ENCODE data around the gene POLR3E. TPM values are rescaled to one million over a fixed set of nuclear protein-coding genes. Genes with fewer than 3 reads are reported as not detected.
"Not testable (repeated sequence)": the region's sequence is repeated elsewhere in the genome, so short reads cannot be mapped to it uniquely, and the experiment has no call there.

The POLR3E gene
- total RNA-seq, 1 experiment from 2014 or later = 46.3 TPM

DNA sequence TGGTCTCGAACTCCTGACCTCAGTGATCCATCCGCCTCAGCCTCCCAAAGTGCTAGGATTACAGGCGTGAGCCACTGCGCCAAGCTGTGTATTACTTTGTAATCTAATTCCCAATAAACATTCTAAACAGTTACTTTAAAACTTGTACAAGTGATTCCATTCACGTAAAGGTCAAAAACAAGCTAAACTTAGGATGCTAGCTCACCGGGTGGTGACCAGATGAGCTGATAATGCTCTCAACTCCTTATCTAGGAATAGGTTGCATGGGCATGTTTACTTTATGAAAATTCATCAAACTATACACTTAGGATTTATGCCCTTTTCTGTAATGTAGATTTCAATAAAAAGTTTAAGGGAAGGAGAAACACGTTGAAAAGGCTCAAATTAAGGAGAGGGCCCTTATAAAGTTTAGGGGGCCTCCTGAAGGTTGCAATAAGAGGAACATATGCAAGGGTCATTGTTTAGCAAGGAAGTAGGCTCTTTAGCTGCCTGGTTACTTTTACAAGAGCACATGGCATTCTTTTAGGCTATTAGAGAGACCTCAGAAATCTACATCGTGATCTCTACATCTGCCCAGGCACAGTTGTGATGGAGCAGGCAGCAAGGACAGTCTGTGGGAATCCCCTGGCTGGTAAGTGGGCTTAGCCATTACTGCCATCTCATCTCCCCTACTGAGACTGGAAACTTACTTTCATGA, 63.9 kb downstream of the POLR3E start:
- DNase-seq (ENCODE audit: low spot score) = no peak

DNA sequence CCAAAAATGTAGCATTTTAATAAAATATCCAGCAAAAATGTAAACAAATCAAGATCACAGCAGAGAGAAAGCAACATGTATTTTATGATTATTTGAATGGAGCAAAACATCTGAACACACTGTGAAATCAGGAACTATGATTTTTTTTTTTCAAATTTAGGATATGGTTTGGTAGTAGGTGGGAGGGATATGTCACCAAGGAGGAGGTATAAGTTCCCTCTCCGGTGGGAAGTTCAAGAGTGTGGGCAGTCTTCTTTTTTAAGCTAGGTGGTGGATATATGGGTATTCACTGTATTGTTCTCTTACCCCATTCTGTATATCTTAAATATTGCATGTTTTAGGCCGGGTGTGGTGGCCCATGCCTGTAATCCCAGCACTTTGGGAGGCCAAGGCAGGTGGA, 67.0 kb downstream of the POLR3E start:
- DNase-seq (ENCODE audit: low spot score) = no peak

DNA sequence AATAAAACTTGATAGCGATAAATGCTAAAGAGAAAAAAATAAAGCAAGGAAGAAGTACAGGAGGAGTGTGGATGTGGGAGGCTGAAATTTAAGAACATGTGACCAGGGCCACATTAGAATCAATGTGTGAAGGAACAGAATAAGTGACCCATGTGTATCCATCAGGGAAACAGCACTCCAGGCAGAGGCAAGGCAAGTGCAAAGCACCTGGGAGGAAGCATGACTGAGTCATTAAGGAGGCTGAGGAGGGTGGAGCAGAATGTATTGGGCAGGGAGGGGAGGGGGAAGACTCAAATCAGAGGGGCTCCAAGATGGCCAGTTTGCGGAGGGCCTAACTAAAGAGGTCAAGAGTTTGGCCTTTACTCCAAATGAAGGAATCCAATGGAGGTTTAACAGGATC, 69.2 kb downstream of the POLR3E start:
- DNase-seq (ENCODE audit: low spot score) = no peak

DNA sequence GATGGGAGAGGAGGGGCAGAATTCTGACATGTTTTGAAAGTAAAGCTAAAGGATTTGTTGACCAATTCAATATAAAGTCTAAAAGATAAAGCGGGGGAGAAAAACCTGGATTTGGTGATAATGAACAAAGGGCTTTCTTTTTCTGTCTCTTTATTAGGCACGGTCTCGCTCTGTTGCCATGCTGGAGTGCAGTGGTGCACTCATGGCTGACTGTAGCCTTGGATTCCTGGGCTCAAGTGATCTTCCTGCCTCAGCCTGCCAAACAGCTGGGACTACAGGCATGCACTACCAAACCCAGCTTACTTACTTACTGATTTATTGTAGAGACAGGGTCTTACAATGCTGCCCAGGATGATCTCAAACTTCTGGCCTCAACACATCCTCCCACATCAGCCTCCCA, 69.7 kb downstream of the POLR3E start:
- DNase-seq (ENCODE audit: low spot score) = no peak

DNA sequence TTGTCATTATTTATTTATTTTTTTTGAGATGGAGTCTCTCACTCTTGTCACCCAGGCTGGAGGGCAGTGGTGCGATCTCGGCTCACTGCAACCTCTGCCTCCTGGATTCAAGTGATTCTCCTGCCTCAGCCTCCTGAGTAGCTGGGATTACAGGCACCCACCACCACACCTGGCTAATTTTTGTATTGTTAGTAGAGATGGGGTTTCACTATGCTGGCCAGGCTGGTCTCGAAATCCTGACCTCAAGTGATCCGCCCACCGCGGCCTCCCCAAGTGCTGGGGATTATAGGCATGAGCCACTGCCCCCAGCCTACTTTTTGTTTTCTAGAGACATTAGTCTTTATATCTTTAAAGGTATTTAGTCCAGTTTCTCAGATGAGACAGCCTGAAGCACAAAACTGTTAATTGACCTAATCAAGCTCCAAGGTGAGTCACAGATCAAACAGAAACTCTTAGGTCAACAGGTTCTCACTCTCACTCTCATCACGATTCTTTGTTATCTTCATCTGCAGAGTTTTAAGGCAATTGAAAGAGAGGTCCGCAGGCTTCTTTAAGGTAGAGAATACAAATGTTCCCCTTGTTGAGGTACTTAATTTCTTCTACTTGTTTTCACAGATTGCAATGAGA, 71.1 kb downstream of the POLR3E start:
- DNase-seq (ENCODE audit: low spot score) = not testable (repeated sequence)

DNA sequence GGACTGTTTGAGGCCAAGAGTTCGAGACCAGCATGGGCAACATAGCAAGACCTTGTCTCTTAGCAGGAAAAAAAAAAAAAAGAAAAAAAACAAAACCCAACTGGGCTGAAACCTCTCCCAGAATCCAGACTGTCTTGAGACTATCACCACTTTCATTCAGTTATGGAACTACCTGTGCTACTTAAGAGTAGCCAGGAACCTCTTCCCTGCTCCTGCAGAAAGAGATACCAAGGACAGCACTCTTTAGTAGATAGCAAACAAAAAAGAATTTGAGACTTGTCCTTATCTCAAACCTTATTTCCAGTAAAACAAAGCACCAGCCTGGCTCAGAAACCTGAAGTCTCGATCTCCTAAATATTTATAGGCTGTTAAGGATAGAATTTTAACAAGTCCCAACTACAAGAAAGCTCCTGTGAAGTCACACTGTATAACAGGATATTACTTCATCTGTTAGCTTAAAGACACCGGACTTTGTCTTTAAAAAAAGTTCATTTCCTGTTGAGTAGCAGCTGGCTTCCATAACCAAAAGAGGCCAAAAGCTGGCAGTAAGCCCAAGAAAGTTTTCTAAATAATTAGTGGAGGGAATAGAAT, 72.1 kb downstream of the POLR3E start:
- DNase-seq (ENCODE audit: low spot score) = peak; percentile 47

DNA sequence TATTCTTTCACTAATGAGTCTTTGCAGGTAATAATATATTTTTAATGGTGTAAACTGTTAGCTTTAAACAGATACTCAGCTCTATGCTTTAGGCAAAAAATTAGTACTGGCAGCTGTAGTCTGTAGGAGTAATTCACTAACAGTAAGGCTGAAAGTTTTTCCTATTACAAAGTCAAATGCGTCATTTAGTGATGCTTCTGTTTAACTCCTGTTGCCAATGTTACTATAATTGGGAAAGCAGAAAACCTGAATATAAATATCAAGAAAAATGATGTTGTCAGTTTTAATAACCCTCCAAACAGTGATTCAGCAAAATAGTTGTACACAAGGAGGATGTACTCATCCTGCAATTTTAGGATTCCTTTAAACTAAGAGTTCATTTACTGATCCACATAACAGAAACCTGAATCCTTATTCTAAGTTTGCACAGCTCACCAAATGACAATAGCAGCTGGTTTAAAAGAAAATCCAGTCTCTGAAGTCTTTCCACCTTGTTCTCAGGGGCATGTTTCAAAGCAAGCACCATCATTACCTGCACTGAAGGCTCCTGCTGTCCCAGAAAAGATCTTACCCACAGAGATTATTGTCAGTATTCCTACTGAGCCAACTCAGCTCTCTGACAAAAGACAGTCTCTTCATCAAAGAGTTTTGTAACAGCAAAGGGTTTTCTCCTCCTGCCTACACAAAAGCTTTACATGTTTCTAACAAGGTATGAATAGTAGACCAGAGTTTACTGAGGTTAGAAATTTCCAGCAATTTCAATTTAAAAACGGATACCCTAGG, 73.0 kb downstream of the POLR3E start:
- DNase-seq (ENCODE audit: low spot score) = no peak

DNA sequence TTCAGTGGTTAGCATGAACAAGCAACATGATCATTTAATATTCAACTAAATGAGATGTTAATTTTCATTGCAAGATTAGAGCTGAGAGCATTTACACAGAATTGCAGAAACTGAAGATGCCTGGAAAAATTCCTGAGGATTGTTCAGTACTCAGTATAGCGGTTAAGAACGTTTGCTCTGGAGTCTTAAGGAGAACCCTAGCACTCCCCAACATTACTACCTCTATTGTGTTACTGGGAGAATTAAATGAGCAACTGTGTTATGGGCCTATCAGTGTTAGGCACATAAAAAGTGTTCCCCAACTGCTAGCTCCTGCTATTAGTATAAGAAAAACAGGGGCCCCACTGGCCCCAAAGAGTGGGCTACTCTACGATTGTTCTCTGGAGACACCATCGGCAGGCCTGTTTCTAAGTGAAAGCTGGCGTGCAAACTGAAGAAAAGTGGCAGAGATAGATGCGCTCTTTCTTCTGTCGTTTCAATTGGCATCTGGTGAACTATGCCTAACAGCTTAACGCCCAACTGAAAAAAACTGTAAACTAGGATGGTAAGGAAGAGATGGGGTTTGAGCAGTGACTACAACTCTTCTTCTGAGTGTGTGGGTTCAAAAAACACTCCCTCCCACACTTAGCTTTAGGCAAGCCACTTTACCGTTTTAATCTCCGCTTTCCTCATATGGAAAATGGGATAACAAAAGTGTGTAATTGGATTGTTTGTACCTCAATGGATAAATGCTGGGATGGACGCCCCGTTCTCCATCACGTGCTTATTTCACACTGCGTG, 75.9 kb downstream of the POLR3E start:
- DNase-seq (ENCODE audit: low spot score) = no peak

DNA sequence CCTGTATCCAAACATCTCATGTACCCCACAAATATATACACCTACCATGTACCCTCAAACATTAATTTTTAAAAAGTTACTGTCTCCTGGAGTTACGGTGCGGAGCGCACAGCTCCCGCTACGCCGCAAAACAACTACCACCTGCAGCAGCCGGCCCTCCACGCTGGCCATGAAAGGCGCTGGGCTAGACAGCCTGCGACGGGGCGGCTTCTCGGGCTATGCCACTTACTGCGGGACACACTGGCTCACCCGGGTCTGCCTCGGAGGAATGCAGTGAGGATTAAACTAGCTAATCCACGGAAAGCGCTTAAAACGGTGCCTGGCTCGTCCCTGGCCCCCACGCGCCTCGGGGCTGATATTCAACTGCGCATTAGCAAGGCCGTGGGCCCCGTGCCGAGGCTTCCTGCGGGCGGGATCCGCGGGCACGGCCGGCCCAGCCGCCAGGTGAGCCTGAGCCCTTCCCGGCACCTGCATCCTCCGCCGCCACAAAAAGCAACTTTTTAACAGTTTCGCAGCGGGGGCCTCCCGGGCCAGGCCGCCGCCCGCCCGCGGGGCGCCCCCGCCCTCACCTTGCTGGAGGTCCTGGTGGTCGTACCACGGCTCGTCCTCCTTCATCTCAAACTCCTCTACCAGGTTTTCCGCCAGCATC, 76.6 kb downstream of the POLR3E start:
- DNase-seq (ENCODE audit: low spot score) = no peak

DNA sequence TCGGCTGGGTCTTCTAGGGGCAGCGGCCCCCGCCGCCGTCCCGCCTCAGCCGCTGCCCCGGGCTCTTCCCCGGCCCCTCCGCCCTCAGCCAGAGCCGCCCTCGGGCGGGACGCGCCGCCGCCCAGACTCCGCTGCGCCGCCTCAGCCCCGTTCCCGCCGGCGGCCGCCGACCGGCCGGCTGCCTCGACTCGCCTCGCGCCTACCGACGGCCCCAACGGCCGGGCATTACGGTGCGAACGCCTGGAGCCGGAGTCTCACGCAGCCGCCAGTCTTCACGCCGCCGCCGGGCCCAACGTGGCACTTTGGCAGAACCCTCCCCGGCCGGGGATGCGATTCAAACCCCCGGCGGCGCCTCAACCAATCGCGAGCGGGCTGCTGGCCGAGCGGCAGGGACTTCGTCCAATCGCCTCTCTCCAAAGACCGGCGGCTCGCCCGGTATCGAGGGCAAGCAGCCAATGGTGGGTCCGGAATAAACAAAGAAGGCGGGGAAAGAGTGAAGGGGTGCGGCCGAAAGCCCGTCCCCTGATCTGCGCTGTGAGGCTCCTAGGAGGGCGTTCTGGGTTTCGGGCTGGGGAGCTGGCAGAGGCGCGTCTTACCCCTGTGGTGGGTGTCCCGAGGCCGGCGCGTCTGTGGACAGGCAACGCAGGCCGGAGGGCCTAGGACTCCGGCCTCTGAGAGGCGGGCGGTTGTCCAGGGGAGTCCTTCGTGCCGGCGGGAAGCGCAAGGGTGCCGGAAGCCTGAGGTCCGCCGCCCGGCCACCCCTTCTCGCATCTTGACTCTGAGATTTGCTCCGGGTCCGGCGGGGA, 77.3 kb downstream of the POLR3E start, which contains the start of gene CDR2:
TSS of gene CDR2 (minus strand) at position 309 of the 806 bp plus-strand sequence. CDS start 310 bp downstream, outside the sequence.
- peak; percentile 95 for DNase-seq (ENCODE audit: low spot score)

DNA sequence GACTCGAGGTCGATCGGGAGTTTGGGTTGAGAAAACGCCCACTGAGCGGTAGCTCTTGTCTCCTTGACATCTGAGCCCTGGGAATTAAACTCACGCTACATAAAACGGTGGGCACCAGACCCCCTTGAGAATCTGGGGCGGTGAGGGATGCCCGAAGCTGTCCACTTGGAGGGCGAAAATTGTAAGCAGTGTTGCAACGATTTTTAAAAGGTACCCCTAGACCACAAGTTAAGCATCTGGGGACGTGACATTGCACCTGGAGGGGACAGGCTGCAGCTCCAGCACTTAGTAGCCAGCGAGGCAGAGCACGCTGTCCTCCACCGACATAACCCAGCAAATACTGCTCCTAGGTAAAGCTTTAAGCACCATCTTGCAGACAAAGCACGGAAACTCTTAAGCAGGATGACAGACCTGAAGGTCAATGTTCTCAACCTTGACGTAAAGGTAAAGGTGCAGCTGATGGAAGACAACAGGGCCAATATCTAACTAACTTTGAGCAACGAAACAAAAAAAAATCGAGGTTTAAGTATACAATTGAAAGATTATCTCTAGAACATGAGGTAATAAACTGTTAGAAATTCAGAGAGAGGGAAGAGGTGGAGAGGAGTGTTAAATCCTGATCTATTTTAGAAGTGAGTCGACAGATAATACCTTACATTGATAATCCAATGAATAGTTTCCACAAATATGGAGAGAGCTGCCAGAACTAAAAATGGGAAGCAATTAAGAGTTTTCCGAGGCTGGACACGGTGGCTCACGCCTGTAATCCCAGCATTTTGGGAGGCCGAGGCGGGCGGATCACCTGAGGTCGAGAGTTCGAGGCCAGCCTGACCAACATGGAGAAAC, 78.1 kb downstream of the POLR3E start:
- no peak for DNase-seq (ENCODE audit: low spot score)

DNA sequence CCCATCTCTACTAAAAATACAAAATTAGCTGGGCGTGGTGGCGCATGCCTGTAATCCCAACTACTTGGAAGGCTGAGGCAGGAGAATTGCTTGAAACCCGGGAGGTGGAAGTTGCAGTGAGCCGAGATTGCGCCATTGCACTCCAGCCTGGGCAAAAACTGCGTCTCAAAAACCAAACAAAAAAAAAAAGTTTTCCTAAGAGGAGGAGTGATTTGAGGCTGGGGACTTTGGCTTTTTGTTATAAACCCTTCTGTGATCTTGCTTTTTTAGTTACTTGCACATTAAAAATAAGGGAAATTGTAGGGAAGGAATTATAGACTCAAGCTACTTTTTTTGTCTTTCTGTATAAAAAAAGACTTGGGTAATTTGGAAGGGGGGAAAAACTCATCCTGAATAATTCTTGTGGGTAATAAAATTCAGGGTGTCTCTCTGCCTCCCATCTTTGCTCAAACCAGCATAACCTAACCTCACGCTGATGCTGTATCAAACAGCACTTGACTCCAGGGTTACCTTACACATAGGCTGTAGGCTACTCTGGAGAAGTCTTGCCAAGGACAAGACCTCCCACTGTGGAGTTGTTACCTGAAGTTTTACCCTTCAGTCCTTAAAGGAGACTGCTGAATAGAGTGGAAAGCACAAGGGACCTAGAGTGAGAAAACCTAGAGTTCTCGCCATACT, 78.9 kb downstream of the POLR3E start:
- DNase-seq (ENCODE audit: low spot score) = no peak

DNA sequence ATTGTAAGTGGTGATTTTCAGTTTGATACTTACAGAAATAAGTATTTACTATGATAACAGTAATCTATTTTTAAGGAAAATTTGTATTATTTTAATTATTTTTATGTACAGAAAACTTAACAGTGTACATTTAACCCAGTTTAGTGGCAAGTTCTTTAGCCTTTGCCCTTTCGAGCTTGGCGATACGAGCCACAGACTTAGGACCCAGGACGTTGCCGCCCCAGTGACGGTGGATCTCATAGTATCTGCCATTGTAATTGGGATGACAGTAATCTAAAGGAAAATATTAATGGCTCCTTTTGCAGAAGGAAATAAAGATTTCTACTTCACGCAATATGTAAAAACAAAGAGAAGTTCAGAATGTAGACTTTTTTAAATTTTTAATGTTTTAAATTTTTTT, 82.4 kb downstream of the POLR3E start:
- no peak for DNase-seq (ENCODE audit: low spot score)

DNA sequence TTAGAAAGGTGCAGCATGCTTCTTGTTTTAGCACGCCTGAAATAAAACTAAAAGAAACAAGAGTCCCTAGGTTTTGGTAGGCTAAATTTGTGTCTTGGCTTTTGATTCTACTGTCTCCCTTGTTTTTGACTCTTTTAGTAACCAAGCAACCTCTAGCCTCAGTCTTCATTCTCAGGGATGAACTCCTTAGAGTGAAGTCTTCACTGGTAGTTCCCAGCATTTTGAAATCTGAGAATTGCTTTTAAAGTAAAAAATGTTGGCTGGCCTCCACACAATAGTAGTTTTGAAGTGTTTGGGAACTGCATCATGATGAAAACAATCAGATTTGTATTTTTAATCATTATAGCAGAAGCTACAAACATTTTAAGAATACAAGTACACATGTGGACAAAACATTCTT, 83.3 kb downstream of the POLR3E start:
- DNase-seq (ENCODE audit: low spot score) = no peak

DNA sequence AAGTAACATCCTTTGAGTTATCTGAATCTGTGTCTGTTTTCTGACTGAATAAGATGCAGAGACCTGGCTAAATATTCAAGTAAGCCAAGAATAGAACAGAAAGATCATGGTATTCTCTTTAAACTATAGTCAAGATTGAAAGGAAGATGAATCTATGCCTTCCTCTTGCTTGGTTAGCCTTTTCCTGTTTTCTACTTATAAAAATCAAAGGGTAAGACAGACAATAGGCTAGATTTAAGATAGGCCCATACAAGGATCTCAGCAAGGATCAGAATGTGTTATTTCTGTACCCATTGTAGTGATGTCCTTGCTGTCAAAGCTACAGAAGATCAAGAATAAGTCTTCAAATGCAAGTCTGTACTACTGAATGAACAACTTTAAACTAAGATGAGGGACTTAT, 84.2 kb downstream of the POLR3E start:
- DNase-seq (ENCODE audit: low spot score) = no peak

DNA sequence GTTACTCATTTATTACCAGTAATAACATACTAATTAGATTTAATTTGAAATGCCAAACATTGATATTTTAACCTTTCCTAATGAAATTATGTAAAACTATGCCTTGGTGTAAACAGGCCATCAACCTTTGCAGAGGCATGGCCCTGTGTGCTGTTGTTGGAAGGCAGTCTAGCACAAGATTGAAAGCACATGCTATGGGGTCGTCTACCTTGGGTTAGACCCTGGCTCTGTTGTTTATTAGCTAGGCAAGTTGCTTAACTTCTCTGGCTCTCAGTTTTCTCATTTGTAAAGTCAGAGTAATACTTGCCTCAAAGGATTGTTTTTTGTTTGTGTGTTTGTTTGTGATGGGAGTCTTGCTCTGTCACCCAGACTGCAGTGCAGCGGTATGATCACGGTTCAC, 86.6 kb downstream of the POLR3E start:
- DNase-seq (ENCODE audit: low spot score) = no peak

Data from A172 (cell line).